Skeletal muscle cell (primary cell): ENCODE results near the gene FABP7.
A peak's percentile ranks its signal among the peaks of the same experiment; 100 is the strongest.

ENCODE experiments used
- DNase-seq: peaks from one replicate; pipeline ENCODE4 v3.0.0-alpha.2; 2010; ENCODE audit warnings: low read depth
- H3K4me3 ChIP-seq: 2 replicates; pipeline ENCODE4 v1.5.1; 2011; ENCODE audit warnings: low read depth, mild to moderate bottlenecking, control low read depth, low read length, moderate library complexity

Gene FABP7

DNA sequence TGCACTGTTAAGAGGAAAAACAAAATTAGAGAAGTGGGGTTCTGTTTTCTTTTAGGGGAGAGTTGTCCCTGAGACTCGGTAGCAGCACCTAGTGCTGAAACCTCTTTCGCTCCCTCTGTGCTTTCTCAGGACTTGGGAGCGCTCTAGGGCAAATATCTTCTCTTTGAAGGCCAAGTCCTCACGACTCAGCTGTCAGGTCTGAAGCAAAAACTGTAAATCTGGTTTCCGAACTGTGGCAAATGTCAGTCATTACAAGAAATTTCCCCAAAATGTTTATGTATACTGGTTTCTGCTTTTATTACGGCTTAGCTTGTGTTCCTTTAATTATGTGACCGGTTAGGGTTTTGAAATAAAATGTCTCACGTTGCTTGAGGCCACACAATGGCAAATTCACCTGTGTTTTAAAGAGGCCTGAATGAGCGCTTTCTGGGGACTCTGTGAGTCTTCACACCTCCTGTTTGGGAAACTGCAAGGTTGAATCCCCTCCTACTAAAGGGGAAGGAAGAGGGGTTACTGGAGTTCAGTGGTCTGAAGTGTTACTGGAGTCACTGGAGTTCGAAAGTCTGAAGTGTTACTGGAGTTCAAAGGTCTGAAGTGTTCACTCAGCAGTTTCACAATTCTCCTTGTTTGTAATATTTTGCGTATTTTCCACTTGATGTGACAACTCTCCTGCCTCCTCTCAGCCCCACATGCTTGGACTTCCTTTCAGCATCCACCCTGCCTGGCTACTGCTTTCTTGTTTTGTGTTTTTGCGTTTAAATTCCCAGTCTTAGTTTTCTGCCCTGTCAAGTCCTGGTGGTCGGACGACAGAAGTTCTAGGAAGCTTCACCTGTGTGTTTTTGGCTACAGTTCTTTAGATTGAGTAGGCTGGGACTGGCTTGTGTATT lies 11.2 kb downstream of the FABP7 start:
- peak overlapping the region; percentile 70 for H3K4me3 ChIP-seq
- DNase-seq: no peak

DNA sequence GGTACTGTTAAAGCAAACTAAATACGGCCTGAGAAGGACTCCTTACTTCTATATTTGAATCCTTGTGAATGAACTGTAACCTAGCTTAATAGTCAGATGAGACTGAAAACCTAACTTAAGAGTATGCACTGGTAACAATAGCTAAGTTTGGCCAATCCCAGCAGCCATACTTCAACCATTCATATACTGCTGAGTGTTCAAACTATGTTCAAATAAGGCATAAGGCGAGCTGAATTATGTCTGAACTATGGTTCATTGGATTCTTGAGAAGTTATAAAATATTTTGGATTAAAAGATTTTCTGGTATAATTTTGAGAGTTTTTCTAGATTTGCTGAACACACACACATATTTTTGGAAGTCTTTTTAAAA lies 11.8 kb downstream of the FABP7 start:
- no peak for DNase-seq
- no peak overlapping the region for H3K4me3 ChIP-seq

DNA sequence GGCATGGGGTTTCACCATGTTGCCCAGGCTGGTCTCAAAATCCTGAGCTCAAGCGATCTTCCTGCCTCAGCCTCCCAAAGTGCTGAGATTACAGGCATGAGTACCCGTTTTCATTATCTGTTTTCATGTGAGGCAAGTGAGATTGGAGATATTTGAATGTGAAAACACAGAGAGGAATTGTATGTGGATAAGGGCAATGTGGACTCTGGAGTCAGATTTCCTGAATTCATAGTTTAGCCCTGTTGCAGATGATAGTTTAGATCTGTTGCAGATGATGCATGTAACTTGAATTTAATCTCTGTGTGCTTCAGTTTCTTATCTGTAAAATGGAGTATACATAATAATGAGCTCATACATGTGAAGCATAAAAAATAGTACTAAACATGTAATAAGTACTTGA lies 13.2 kb downstream of the FABP7 start:
- H3K4me3 ChIP-seq: no peak overlapping the region
- no peak for DNase-seq

DNA sequence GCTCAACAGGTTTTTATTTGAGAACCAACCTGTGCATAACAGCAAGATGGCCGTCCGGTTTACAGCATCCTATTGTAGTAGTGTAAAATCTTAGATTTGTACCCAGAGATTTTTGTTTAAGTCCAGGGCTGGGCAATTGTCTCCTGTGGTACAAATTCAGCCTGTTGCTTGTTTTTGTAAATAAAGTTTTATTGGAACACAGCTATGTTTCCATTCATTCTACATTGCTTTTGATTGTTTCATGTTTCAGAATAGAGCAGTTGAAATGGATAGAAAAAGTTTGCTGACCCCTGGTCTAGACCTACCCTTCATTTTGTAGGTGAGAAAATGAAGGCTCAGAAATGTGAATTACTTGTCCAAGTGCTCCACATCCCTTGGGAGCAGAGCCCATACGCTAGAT lies 18.0 kb downstream of the FABP7 start:
- no peak for DNase-seq
- H3K4me3 ChIP-seq: no peak overlapping the region

DNA sequence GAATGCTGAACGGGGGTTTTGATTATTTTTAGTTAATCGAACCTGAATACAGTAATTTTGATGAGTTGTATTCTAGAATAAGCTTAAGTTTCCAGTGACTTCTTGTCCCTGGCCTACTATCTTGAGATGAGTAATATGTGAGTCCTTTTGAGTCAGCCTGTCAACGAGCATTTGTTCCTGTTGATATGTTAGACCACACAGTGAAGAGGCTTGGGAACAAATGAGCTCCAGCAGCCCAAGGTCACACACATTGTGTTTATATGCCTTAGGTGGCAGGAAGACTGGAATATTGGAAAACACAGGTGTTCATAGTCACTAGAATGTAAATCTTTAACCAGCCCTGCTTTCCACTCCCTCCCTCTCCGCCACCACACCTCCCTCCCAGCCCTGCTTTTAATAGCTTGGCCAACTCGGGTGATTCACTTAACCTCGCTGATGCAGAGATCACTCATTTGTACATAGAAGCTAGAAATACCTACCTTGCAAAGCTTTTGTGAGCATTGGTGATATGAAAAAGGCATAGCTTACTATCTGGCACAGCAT lies 18.7 kb downstream of the FABP7 start:
- DNase-seq: peak; percentile 74
- H3K4me3 ChIP-seq: no peak overlapping the region

DNA sequence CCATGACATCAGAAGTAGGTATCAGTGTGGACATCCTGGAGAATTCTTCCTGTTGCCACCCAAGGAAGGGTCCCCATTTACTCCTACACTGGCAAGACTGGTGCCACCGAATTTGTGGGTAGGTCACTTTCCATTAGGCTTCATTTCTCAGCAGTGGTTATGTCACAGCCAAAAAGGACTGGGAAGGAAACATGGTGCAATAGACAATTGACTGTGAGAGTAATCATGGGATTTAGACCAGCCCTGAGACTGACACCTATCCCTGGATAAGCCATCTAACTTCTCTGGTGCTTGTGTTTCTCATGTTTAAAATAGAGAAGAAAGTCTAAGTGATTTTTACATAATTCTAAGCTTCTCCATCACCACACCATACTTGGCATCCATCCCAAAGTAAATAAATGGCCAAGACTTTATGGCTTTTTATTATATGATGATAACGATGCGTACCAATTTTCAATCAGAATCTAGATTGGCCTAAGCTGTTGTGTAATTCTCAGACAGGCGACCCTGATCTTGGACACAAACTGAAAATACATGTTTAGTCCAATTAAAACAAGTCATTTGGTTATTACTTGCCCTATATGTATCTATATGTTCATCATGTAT lies 19.7 kb downstream of the FABP7 start:
- DNase-seq: no peak
- no peak overlapping the region for H3K4me3 ChIP-seq

DNA sequence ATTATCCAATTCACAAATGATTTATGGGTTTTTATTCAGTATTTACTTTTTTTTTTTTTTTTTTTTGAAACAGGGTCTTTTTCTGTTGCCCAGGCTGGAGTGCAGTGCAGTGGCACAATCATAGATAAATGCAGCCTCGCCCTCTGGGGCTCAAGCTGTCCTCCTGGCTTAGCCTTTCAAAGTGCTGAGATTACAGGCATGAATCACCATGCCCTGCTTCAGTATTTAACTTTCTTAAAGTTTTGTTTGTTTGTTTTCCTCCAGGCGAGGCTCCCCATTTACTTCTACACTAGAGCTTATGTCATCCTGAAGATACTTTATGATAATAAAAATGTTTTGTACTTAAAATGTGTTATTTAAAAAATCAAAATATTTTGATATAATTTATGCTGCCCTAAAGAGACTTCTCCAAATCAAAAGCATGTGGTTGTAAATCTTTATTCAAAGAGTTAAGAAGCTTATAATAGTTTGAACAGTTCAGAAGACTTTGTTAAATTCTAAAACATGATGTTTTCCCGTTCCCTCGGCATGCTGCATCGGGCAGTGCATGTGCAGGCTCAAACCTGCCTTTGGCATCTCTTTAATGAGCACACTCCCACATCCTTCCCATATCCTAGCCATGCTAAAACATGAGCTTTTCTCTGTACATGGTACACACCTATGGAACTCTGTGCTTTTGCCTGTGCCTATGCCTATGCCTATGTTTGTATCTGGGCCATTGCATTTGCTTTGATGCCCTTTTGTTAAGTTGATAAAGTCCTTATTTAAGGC lies 20.6 kb downstream of the FABP7 start:
- H3K4me3 ChIP-seq: no peak overlapping the region
- no peak for DNase-seq

DNA sequence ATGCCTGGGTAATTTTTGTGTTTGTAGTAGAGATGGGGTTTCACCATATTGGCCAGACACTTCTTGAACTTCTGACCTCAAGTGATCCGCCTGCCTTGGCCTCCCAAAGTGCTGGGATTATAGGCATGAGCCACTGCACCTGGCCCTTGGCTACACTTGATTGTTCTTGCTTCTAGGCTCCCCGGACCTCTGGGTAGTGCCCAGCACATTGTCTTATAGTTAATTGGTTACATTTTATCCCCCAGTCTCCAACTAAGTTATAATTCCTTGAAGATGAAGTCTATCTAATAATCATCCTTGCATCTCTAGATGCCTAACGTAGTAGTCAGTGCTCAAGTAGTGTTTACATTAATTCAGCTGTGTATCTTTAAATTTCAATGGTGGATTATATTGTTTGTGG lies 21.4 kb downstream of the FABP7 start:
- no peak overlapping the region for H3K4me3 ChIP-seq
- no peak for DNase-seq

DNA sequence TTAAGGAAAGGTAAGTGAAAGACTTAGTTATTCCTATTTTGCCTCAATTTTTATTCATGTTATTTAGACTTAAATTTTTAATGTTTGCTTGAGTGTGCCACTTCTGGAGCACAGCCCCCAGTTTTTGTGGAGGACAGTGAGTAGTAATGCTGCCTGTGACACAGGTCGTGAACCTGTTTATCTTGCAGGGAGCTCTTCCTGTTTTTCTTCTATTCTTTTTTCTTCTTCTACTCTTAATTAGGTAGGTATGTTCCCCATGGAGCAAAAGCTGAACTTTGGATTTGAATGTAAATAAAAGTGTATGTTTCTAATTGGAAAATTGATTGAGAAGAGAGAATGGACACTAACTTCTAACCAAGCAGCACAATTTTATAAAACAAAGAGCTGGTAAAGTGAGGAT lies 21.9 kb downstream of the FABP7 start:
- no peak overlapping the region for H3K4me3 ChIP-seq
- DNase-seq: no peak

DNA sequence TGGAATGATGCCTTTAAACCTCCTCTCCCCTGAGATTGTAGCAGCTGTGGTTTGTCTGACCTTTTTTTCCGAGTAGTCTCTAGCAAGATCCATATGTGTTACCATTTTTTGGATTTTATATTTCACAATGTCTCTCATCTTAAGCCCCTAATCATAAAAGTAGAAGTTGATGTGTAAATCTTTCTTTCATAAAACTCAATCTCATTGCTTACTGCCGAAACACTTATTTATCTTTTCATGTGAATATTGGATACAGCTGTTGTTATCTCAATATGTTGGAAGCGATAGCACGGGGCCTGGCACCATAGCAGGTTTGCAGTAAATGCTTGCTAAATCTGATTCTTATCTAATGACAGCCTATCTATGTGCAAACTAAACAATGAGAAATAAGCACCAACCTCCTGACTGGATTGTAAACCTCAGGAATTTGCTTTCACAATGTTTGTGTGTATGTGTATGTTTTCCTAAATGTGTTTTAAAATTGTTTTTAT lies 23.7 kb downstream of the FABP7 start:
- no peak for DNase-seq
- no peak overlapping the region for H3K4me3 ChIP-seq

DNA sequence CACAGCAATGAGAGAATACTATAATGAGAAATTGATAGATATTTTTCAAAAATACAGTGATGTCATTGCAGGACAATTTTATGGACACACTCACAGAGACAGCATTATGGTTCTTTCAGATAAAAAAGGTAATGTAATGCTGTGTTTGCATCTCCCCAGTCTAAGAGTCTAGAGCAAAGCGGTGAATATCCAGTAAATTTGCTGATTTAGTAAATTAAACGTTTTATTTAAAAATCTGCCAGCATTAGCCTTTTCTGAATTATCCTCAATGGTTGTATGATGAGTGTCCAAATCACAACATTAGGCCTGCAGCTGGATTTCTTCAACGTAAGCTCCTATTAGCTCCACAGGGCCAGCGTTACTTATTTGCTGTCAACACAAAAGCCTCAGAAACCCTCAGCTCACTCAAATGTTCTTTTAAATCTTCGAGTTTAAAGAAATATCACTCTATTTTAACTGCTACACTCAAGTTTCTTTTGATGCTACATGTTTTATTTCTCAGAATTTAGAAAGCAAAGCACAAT lies 25.5 kb downstream of the FABP7 start:
- no peak overlapping the region for H3K4me3 ChIP-seq
- DNase-seq: no peak

DNA sequence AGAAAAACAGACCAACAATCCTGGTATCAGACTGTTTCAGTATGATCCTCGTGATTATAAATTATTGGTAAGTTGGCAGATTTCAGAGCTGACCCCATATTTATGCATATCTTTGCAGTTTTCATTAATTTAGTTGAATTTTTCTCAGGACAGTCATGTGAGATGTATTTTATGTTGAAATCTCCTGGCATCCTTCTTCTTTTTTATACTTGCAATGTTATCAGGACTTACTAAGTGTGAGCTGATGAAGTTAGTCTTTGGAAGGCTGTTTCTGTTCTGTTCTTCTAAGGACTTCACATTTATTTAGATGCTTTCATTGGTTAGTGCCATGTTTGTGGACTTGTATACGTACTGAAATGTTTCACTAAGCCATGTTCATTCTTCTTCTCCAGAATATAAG lies 26.8 kb downstream of the FABP7 start:
- no peak for DNase-seq
- H3K4me3 ChIP-seq: no peak overlapping the region

DNA sequence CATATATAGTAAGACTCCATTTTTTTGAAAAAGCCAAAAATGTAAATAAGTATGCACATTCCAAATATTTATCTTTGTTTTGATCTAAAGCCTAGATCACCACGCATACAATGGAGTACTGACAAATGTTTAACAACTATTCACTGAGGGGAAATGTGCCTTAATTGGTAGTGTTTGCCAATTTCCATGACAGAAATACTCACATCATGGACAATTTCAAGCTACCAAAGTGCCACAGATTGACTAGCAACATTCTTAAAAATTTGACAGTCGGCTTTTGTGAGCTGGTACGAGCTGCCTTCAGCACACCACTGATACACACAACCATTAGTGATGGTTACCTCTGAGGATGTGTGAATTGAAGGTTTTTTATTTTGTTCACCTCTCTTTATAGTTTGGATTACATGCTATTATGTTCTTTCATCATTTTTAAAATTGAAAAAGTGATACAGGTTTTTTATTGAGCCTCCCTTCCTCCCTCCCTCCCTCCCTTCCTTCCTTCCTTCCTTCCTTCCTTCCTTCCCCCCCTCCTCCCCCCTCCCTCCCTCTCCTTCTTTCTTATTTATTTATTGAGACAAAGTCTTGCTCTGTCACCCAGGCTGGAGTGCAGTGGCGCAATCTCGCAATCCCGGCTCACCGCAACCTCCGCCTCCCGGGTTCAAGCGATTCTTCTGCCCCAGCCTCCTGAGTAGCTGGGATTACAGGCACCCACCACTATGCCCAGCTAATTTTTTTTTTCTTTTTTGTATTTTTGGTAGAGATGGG lies 28.8 kb downstream of the FABP7 start:
- H3K4me3 ChIP-seq: no peak overlapping the region
- no peak for DNase-seq

DNA sequence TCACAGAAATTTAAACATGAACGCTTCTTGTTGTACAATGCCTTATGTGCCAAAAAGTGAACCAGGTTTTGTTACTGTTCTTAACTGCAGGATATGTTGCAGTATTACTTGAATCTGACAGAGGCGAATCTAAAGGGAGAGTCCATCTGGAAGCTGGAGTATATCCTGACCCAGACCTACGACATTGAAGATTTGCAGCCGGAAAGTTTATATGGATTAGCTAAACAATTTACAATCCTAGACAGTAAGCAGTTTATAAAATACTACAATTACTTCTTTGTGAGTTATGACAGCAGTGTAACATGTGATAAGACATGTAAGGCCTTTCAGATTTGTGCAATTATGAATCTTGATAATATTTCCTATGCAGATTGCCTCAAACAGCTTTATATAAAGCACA lies 29.5 kb downstream of the FABP7 start:
- no peak overlapping the region for H3K4me3 ChIP-seq
- no peak for DNase-seq

DNA sequence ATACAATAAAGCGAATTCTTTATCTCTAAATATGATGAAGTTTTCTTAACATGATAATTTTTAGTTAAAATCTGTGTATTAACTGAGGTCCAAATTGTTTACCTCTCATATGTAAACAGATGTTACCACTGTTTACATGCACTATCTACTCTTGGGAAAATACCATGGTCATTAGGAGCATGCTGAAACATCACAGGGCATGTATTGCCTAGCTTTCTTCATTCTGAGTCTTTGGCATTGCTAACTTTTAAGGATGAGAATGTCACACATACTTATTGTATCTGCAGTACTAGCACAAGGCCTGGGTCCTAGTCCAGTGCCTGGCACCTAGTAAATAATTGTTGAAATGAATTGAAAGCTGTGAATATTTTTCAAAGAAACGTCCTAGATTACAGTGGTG lies 30.2 kb downstream of the FABP7 start:
- no peak overlapping the region for H3K4me3 ChIP-seq
- no peak for DNase-seq

DNA sequence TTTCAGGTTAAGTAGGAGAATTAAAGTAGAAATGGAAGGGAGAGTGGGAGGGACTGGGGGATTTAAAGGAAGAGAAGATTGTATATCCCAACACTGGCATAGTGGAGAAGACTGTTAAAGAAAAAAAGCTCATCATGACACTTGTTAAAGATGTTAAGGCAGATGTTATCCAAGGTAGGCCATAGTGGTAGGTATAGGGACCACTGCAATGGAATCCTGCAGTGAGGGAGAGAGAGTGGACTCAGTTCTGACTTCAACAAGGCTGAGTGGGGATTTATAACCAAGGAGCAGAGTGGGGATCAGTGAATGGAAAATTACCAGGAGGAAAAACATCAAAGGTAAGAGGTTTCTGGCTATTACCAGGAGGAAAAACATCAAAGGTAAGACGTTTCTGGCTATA lies 30.7 kb downstream of the FABP7 start:
- no peak overlapping the region for H3K4me3 ChIP-seq
- no peak for DNase-seq

DNA sequence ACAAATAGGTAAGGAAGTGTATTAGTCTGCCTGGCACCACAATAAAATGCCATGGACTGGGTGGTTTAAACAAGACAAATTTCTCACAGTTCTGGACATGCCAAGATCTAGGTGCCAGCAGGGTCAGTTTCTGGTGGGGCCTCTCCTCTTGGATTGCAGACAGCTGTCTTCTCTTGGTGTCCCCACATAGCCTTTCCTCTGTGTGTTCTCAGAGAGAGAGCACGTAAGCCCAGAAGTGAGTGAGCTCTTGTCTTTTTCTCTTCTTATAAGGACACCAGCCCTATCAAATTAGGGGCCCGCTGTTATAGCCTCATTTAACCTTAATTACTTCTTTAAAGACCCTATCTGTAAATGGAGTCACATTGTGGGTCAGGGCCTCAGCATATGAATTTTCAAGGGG lies 37.8 kb downstream of the FABP7 start:
- no peak overlapping the region for H3K4me3 ChIP-seq
- no peak for DNase-seq

DNA sequence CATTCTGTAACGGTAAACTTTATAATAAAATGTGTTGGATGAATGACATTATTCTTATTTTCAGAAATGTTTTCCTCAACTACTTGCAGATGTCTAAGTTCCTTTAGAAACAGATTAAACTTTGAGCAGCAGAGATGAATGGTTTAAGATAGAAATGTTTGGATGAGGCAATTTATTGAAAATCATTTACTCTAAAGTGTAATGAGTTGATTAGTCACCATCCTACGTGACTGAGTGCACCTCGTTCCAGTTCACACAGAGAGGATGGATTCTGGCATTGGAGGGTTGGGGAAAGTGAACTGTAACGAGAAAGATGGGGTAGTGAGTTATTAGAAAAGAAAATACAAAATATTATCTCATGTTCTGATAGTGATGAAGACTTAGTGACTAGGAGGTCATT lies 38.2 kb downstream of the FABP7 start:
- no peak for DNase-seq
- no peak overlapping the region for H3K4me3 ChIP-seq

DNA sequence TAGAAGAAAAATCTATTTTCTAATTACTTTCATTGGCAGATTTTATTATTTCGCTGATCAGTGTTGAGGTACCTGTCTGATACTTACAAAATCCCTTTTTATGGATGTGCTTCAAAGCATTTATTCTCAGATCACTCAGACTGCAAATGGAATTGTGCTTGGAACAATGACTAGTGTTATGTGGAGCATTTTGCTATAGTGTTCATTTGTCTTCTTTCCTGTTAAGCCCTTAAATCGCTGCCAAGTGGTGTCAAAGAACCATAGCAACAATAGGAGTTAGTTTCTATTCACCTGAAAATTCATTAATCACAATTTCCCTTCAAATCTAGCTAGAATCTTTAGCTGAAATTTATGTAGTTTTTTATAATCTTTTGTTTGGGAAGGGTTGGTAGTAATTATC lies 39.4 kb downstream of the FABP7 start:
- no peak overlapping the region for H3K4me3 ChIP-seq
- no peak for DNase-seq
